Osteoblast (primary cell): ENCODE data around the gene CNGA4. TPM values are rescaled to one million over a fixed set of nuclear protein-coding genes. Genes with fewer than 3 reads are reported as not detected.

Source experiments
- DNase-seq: peaks from one replicate; pipeline ENCODE4 v3.0.0; 2011; ENCODE audit warnings: low spot score, mixed read lengths; ENCODE audit not compliant: insufficient read length; ENCODE audit errors: missing footprints
- H2AFZ ChIP-seq: 2 replicates; pipeline ENCODE4 v1.6.0; 2011; ENCODE audit warnings: mild to moderate bottlenecking, low read length
- H3K27ac ChIP-seq: 2 replicates; pipeline ENCODE4 v1.5.1; 2011; ENCODE audit warnings: mild to moderate bottlenecking, low read depth, low read length, moderate library complexity
- H3K27me3 ChIP-seq: 2 replicates; pipeline ENCODE4 v1.6.0; 2012; ENCODE audit warnings: mild to moderate bottlenecking, control low read depth, inconsistent platforms, low read length, moderate library complexity; ENCODE audit not compliant: insufficient read depth
- H3K36me3 ChIP-seq: 2 replicates; pipeline ENCODE4 v1.5.1; 2011; ENCODE audit warnings: mild to moderate bottlenecking, low read length, control low read depth, moderate library complexity; ENCODE audit not compliant: insufficient read depth
- H3K4me1 ChIP-seq: 2 replicates; pipeline ENCODE4 v1.5.1; 2011; ENCODE audit warnings: mild to moderate bottlenecking, low read length, control low read depth, moderate library complexity; ENCODE audit not compliant: insufficient read depth
- H3K4me2 ChIP-seq: 2 replicates; pipeline ENCODE4 v1.6.0; 2011; ENCODE audit warnings: mild to moderate bottlenecking, low read length; ENCODE audit not compliant: insufficient read depth
- H3K4me3 ChIP-seq: fragments of 200-600 bp; sonication (generic); 3 replicates; pipeline ENCODE4 v1.5.1; 2012; ENCODE audit warnings: mild to moderate bottlenecking, low read length, inconsistent platforms; ENCODE audit not compliant: insufficient read depth
- H3K79me2 ChIP-seq: 2 replicates; pipeline ENCODE4 v1.6.0; 2012; ENCODE audit warnings: mild to moderate bottlenecking, low read length, control low read depth, inconsistent platforms; ENCODE audit not compliant: insufficient read depth
- H3K9me3 ChIP-seq: 2 replicates; pipeline ENCODE4 v1.5.1; 2011; ENCODE audit warnings: low read depth, low read length, control low read depth
- H4K20me1 ChIP-seq: 2 replicates; pipeline ENCODE4 v1.6.0; 2012; ENCODE audit warnings: mild to moderate bottlenecking, low read length, control low read depth; ENCODE audit not compliant: insufficient read depth
- total RNA-seq: library from RNA; depleted of rRNA; stranded (reverse); fragments of >200 nt; gene quantifications from 2 replicates; pipeline ENCODE4 v1.2.3, GENCODE V29; 2012
- TF ChIP-seq, protein P1 (sequence below): IDR thresholded peaks from 2 replicates; pipeline ENCODE4 v1.5.1; 2011; ENCODE audit warnings: mild to moderate bottlenecking, low read depth, low read length, moderate library complexity; ENCODE audit errors: extremely low read depth

CNGA4 gene
- total RNA-seq, 1 donor: under 0.01 TPM

DNA sequence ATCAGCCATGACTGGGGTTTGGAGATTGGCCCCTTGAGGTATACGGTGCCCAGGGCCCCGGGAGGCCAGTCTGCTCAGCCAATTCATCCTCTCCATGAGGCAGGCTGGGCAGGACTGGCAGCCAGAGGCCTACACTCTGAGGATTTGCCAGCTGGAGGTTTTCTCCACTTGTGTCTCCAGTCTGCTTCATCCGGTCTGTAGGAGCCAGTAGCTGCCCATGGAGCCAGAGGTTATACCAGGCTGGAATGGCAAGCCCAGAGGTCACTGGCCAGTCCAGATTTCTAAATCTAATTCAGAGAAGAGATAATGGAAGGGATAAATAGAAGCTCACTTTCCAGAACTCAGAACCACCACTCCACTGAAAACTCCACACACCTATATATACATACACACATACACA is 14.5 kb upstream of the CNGA4 start:
- H2AFZ ChIP-seq: no peak overlapping the region
- peaks cover 8% of the 10 kb centered on the region for H4K20me1 ChIP-seq

DNA sequence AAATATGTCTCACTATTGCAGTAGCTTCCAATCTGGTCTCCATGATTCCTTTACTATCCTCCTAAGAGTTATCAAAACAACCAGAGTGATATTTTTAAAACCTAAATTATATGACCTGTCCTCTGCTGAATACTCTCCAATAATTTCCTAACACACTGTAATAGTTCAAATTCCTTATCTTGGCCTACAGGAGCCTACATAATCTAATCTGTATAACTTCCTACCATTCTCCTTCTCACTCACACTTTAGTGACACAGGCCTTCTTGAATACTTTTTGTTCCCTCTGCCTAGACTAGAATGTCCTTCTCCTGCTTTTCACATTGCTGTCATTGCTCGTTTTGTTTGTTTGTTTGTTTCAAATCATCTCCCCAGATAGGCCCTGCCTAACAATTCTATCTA is 13.9 kb upstream of the CNGA4 start:
- DNase-seq: no peak
- H3K79me2 ChIP-seq: peaks cover 57% of the 10 kb centered on the region
- TF ChIP-seq, protein P1, sequence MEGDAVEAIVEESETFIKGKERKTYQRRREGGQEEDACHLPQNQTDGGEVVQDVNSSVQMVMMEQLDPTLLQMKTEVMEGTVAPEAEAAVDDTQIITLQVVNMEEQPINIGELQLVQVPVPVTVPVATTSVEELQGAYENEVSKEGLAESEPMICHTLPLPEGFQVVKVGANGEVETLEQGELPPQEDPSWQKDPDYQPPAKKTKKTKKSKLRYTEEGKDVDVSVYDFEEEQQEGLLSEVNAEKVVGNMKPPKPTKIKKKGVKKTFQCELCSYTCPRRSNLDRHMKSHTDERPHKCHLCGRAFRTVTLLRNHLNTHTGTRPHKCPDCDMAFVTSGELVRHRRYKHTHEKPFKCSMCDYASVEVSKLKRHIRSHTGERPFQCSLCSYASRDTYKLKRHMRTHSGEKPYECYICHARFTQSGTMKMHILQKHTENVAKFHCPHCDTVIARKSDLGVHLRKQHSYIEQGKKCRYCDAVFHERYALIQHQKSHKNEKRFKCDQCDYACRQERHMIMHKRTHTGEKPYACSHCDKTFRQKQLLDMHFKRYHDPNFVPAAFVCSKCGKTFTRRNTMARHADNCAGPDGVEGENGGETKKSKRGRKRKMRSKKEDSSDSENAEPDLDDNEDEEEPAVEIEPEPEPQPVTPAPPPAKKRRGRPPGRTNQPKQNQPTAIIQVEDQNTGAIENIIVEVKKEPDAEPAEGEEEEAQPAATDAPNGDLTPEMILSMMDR: no peak
- no peaks in the 10 kb centered on the region for H3K27me3 ChIP-seq
- no peaks in the 10 kb centered on the region for H3K4me1 ChIP-seq
- peaks cover 31% of the 10 kb centered on the region for H3K36me3 ChIP-seq
- H3K4me2 ChIP-seq: no peak overlapping the region
- H4K20me1 ChIP-seq: peaks cover 9% of the 10 kb centered on the region
- no peak overlapping the region for H2AFZ ChIP-seq
- H3K27ac ChIP-seq: no peak overlapping the region
- H3K9me3 ChIP-seq: no peaks in the 10 kb centered on the region
- no peak overlapping the region for H3K4me3 ChIP-seq

More for the DNA sequence above, 14.5 kb upstream of the CNGA4 start:
- Histone ChIP-seq H3K36me3 (peaks cover 35% of the 10 kb centered on the region), H3K4me2 (no peak overlapping the region), H3K79me2 (peaks cover 51% of the 10 kb centered on the region), H3K9me3 (no peaks in the 10 kb centered on the region), H3K4me1 (peaks cover 5% of the 10 kb centered on the region), H3K27me3 (no peaks in the 10 kb centered on the region), H3K27ac (no peak overlapping the region), H3K4me3 (no peak overlapping the region)
- DNase-seq: no peak
- TF ChIP-seq, protein P1: no peak

DNA sequence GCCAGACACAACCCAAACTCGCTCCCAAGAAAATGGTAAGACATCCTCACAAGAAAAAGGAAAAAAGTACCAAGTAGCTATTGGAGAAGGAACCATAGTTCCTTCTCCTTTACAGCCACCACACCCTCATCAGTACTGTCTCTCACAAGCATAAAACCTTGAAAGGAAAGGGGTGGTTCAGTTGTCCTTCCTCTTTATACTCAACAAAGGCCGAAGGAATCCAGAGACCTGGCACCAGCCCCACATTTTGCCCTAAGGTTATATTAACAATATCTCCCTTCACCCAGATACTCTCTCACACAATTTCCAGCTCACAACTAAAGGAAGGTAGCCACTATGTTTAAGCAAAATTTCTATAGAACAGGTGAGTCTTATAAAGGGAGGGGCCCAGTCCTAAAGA is 13.0 kb upstream of the CNGA4 start:
- H3K36me3 ChIP-seq: peaks cover 25% of the 10 kb centered on the region
- H3K27ac ChIP-seq: no peak overlapping the region
- no peaks in the 10 kb centered on the region for H3K27me3 ChIP-seq
- DNase-seq: no peak
- TF ChIP-seq, protein P1: no peak
- peaks cover 61% of the 10 kb centered on the region for H3K79me2 ChIP-seq
- no peak overlapping the region for H3K4me3 ChIP-seq
- no peaks in the 10 kb centered on the region for H3K4me1 ChIP-seq
- no peaks in the 10 kb centered on the region for H3K9me3 ChIP-seq
- H3K4me2 ChIP-seq: no peak overlapping the region
- H4K20me1 ChIP-seq: peaks cover 9% of the 10 kb centered on the region
- no peak overlapping the region for H2AFZ ChIP-seq

DNA sequence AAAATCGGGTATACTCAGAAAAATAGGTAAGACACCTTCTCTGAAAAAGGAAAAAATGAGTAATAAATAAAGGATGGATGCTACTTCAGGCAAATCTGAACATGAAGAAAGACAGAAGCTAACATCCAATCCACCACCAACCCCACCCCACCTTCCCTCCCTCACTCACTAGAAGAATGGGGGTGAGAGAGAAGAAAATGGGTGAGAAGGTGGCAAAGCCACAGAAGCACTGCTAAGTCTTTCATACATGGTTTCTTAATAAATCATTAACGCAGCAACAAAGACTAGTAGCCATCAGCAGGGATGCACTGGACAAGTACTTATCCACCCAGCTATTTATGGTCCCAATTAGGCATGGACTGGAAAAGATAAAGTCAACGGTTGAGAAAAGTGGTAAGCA is 10.4 kb upstream of the CNGA4 start:
- H3K4me1 ChIP-seq: peaks cover 1% of the 10 kb centered on the region
- DNase-seq: no peak
- TF ChIP-seq, protein P1: no peak
- H3K9me3 ChIP-seq: no peaks in the 10 kb centered on the region
- H3K4me3 ChIP-seq: no peak overlapping the region
- H3K27me3 ChIP-seq: no peaks in the 10 kb centered on the region
- H2AFZ ChIP-seq: no peak overlapping the region
- peaks cover 87% of the 10 kb centered on the region for H3K79me2 ChIP-seq
- H3K4me2 ChIP-seq: no peak overlapping the region
- H4K20me1 ChIP-seq: peaks cover 9% of the 10 kb centered on the region
- peaks cover 5% of the 10 kb centered on the region for H3K36me3 ChIP-seq
- H3K27ac ChIP-seq: no peak overlapping the region
